GM23338 (cell line): ENCODE data around the gene KIF25. TPM values are rescaled to one million over a fixed set of nuclear protein-coding genes. Genes with fewer than 3 reads are reported as not detected.

Source experiments
- ATAC-seq: fragments of 200-7000 bp; cut with Tn5 transposase; 3 replicates; pipeline ENCODE4 v1.9.1; 2020
- DNase-seq: peaks from one replicate; pipeline ENCODE4 v3.0.0-alpha.2; 2015; ENCODE audit warnings: low spot score
- H2AFZ ChIP-seq: fragments of 200-600 bp; sonication (generic); 2 replicates; pipeline ENCODE4 v1.8.0; 2016; ENCODE audit warnings: antibody characterized with exemption, mild to moderate bottlenecking, moderate library complexity
- H3F3A ChIP-seq: fragments of 200-600 bp; sonication (generic); replicated peaks from 2 replicates; pipeline ENCODE4 v1.8.0; 2017; ENCODE audit warnings: antibody characterized with exemption, mixed run types, low read depth
- H3K27ac ChIP-seq: fragments of 200-600 bp; sonication (generic); 2 replicates; pipeline ENCODE4 v1.6.1; 2016; ENCODE audit warnings: low read depth
- H3K27me3 ChIP-seq: fragments of 200-600 bp; sonication (generic); 2 replicates; pipeline ENCODE4 v1.8.0; 2016; ENCODE audit warnings: mild to moderate bottlenecking, mixed run types, moderate library complexity; ENCODE audit not compliant: insufficient read depth
- H3K36me3 ChIP-seq: fragments of 200-600 bp; sonication (generic); 2 replicates; pipeline ENCODE4 v1.8.0; 2016; ENCODE audit warnings: mild to moderate bottlenecking; ENCODE audit not compliant: insufficient read depth
- H3K4me1 ChIP-seq: fragments of 200-600 bp; sonication (generic); 2 replicates; pipeline ENCODE4 v1.8.0; 2016; ENCODE audit warnings: mild to moderate bottlenecking, moderate library complexity; ENCODE audit not compliant: insufficient read depth
- H3K4me2 ChIP-seq: fragments of 200-600 bp; sonication (generic); 2 replicates; pipeline ENCODE4 v1.7.1; 2017; ENCODE audit warnings: mixed run types
- H3K4me3 ChIP-seq: fragments of 200-600 bp; sonication (generic); 2 replicates; pipeline ENCODE4 v1.6.1; 2016; ENCODE audit warnings: mixed run types
- H3K79me2 ChIP-seq: fragments of 200-600 bp; sonication (generic); replicated peaks from 2 replicates; pipeline ENCODE4 v1.8.0; 2017; ENCODE audit warnings: mild to moderate bottlenecking; ENCODE audit not compliant: insufficient read depth
- H3K9me2 ChIP-seq: fragments of 200-600 bp; sonication (generic); 2 replicates; pipeline ENCODE4 v1.8.0; 2017; ENCODE audit not compliant: insufficient read depth
- H4K20me1 ChIP-seq: fragments of 200-600 bp; sonication (generic); replicated peaks from 2 replicates; pipeline ENCODE4 v1.8.0; 2017; ENCODE audit warnings: mild to moderate bottlenecking; ENCODE audit not compliant: insufficient read depth
- H3K27ac Mint-ChIP-seq: 2 replicates; pipeline ENCODE4 v1.8.0; 2020; ENCODE audit warnings: inconsistent platforms, mild to moderate bottlenecking, moderate library complexity, mixed read lengths
- H3K27me3 Mint-ChIP-seq: 3 replicates; pipeline ENCODE4 v1.8.0; 2022; ENCODE audit warnings: low read depth, mild to moderate bottlenecking, moderate library complexity, mixed read lengths, inconsistent platforms; ENCODE audit not compliant: insufficient read depth, poor library complexity
- H3K36me3 Mint-ChIP-seq: 3 replicates; pipeline ENCODE4 v1.8.0; 2021; ENCODE audit warnings: low read depth, mild to moderate bottlenecking, inconsistent platforms, moderate library complexity, mixed read lengths
- H3K4me1 Mint-ChIP-seq: 3 replicates; pipeline ENCODE4 v1.8.0; 2020; ENCODE audit warnings: mild to moderate bottlenecking, inconsistent platforms, mixed read lengths
- H3K4me3 Mint-ChIP-seq: 3 replicates; pipeline ENCODE4 v1.8.0; 2021; ENCODE audit warnings: moderate library complexity, mild to moderate bottlenecking, inconsistent platforms, mixed read lengths
- H3K9me3 Mint-ChIP-seq: 3 replicates; pipeline ENCODE4 v1.8.0; 2020; ENCODE audit warnings: moderate library complexity, mild to moderate bottlenecking, inconsistent platforms, mixed read lengths
- CREB1 ChIP-seq: fragments of 250-450 bp; sonication (Bioruptor Pico); IDR thresholded peaks from 2 replicates; pipeline ENCODE4 v1.5.0; 2020; ENCODE audit warnings: low read depth, mild to moderate bottlenecking, moderate library complexity
- CTCF ChIP-seq, 2 experiments: fragments of 200-600 bp in 1 of 2; sonication (generic) in 1 of 2; conservative IDR thresholded peaks; 2 replicates each; pipeline versions ENCODE4 v1.5.1 to v1.6.1; 2016 to 2017; ENCODE audit warnings: antibody characterized with exemption in 2 of 2, low read depth in 2 of 2, mild to moderate bottlenecking in 2 of 2, moderate library complexity in 1 of 2
- EZH2 ChIP-seq: fragments of 200-600 bp; sonication (generic); IDR thresholded peaks from one replicate; pipeline ENCODE4 v1.8.0; 2017; ENCODE audit warnings: antibody characterized with exemption, mild to moderate bottlenecking, low read depth; ENCODE audit not compliant: unreplicated experiment
- EZH2phosphoT487 ChIP-seq: fragments of 200-600 bp; sonication (generic); IDR thresholded peaks from one replicate; pipeline ENCODE4 v1.8.1; 2018; ENCODE audit warnings: antibody characterized with exemption; ENCODE audit not compliant: unreplicated experiment
- JUNB ChIP-seq: IDR thresholded peaks from one replicate; pipeline ENCODE4 v1.6.1; 2016; ENCODE audit warnings: antibody characterized with exemption; ENCODE audit not compliant: unreplicated experiment
- POLR2AphosphoS5 ChIP-seq: IDR thresholded peaks from 2 replicates; pipeline ENCODE4 v1.6.1; 2016; ENCODE audit warnings: antibody characterized with exemption, low read depth
- STAT1 ChIP-seq: IDR thresholded peaks from one replicate; pipeline ENCODE4 v1.6.1; 2016; ENCODE audit warnings: antibody characterized with exemption; ENCODE audit not compliant: unreplicated experiment
- ZNF114 ChIP-seq: fragments of 250-450 bp; sonication (Bioruptor Pico); IDR thresholded peaks from 2 replicates; pipeline ENCODE4 v1.5.0; 2020; ENCODE audit warnings: mild to moderate bottlenecking, moderate library complexity
- ZNF331 ChIP-seq: fragments of 250-450 bp; sonication (Bioruptor Pico); IDR thresholded peaks from 2 replicates; pipeline ENCODE4 v1.5.0; 2020; ENCODE audit warnings: low read depth, mild to moderate bottlenecking, moderate library complexity
- polyA plus RNA-seq: library from polyadenylated mRNA; unstranded; fragments of >200 nt; fragmentation: Nextera tagmentation; extraction: Ambion mirVana; gene quantifications from 2 replicates; pipeline ENCODE4 v1.2.1, GENCODE V29; 2016
- total RNA-seq: library from RNA; depleted of rRNA; stranded (reverse); fragments of >200 nt; shearing (Covaris generic); gene quantifications from 2 replicates; pipeline ENCODE4 v1.2.3, GENCODE V29; 2014
- TF ChIP-seq, protein P1 (sequence below): IDR thresholded peaks from 2 replicates; pipeline ENCODE4 v1.6.1; 2016; ENCODE audit warnings: antibody characterized with exemption
- TF ChIP-seq, protein P2 (sequence below): IDR thresholded peaks from one replicate; pipeline ENCODE4 v1.6.1; 2018; ENCODE audit warnings: antibody characterized with exemption; ENCODE audit not compliant: unreplicated experiment

KIF25 gene
- total and polyA plus RNA-seq, 2 experiments from 2014 or later = 0.69 to 0.76 TPM

DNA sequence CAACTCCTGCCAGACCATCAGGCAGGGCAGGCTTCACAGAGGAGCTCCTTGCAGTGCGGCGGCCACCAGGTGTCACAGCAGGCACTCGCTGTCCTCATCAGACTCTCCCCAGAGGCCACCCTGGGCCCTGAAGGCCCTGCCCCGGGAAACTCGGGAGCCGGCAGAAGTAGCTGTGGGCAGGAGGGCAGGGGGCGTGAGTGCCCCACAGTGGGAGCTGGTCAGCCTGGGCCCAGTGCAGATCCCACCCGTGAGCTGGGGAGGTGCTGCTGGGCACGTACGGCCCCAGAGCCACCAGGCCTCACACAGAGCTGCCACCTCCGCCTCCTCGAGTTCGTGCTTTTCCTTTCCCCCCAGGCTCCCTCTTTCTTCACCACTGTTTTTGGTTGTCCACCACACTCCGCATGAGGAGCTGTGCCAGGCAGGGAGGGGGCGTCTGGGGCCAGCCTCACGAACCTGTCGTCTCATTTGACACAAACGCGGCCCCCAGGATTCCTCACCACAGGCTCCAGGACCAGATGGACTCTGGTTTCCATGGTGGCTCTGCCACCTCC is 47.7 kb downstream of the KIF25 start:
- Histone ChIP-seq H3K79me2 (no peaks in the 10 kb centered on the region), H3K9me2 (no peaks in the 10 kb centered on the region; the same call in 1 of the 2 replicates), H3K36me3 (no peaks in the 10 kb centered on the region), H3K27ac (no peak overlapping the region), H4K20me1 (no peaks in the 10 kb centered on the region), H3K27me3 (no peaks in the 10 kb centered on the region), H3K4me3 (no peak overlapping the region), H3F3A (no peaks in the 10 kb centered on the region), H3K4me1 (no peaks in the 10 kb centered on the region), H2AFZ (no peak overlapping the region), H3K4me2 (no peak overlapping the region)
- Mint-ChIP-seq H3K4me3 (no peak overlapping the region), H3K27me3 (peaks cover 2% of the 10 kb centered on the region), H3K36me3 (peaks cover 11% of the 10 kb centered on the region; the same call in 2 of the 3 replicates), H3K27ac (no peak overlapping the region), H3K4me1 (no peaks in the 10 kb centered on the region), H3K9me3 (peaks cover 21% of the 10 kb centered on the region)
- DNase-seq = no peak
- no peak for TF ChIP-seq JUNB
- peak in 1 of 2 experiments; percentile 27; a peak in 1 of 4 replicates for TF ChIP-seq CTCF (conservative IDR thresholded peaks at IDR 0.05; ENCODE audit: low read depth in 2 of 2)
- no peak for TF ChIP-seq STAT1
- ATAC-seq = peak; percentile 51

- no peaks in the 10 kb centered on the region; the same call in 1 of the 2 replicates for H3K9me2 ChIP-seq
- Mint-ChIP-seq H3K27me3 (peaks cover 2% of the 10 kb centered on the region), H3K27ac (no peak overlapping the region), H3K4me1 (no peaks in the 10 kb centered on the region), H3K9me3 (peaks cover 13% of the 10 kb centered on the region), H3K36me3 (peaks cover 4% of the 10 kb centered on the region; the same call in 2 of the 3 replicates), H3K4me3 (no peak overlapping the region)
- H3K36me3 ChIP-seq = no peaks in the 10 kb centered on the region
- H3K79me2 ChIP-seq = no peaks in the 10 kb centered on the region
- H3K4me3 ChIP-seq = no peak overlapping the region
- no peak overlapping the region for H2AFZ ChIP-seq
- H4K20me1 ChIP-seq = no peaks in the 10 kb centered on the region
- H3K4me2 ChIP-seq = no peak overlapping the region
- ATAC-seq (no peak), DNase-seq (no peak)
- no peak overlapping the region for H3K27ac ChIP-seq
- H3K27me3 ChIP-seq = no peaks in the 10 kb centered on the region
- H3K4me1 ChIP-seq = no peaks in the 10 kb centered on the region
- H3F3A ChIP-seq = no peaks in the 10 kb centered on the region
- no peak for TF ChIP-seq ZNF114 (CRISPR knock-in tag)
- no peak for TF ChIP-seq EZH2
- TF ChIP-seq POLR2AphosphoS5 = no peak
- TF ChIP-seq ZNF331 (CRISPR knock-in tag) = no peak
- no peak for TF ChIP-seq STAT1
- TF ChIP-seq CREB1 = no peak
- TF ChIP-seq JUNB = no peak
- TF ChIP-seq, protein P1, sequence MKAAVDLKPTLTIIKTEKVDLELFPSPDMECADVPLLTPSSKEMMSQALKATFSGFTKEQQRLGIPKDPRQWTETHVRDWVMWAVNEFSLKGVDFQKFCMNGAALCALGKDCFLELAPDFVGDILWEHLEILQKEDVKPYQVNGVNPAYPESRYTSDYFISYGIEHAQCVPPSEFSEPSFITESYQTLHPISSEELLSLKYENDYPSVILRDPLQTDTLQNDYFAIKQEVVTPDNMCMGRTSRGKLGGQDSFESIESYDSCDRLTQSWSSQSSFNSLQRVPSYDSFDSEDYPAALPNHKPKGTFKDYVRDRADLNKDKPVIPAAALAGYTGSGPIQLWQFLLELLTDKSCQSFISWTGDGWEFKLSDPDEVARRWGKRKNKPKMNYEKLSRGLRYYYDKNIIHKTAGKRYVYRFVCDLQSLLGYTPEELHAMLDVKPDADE = no peak
- TF ChIP-seq, protein P2, sequence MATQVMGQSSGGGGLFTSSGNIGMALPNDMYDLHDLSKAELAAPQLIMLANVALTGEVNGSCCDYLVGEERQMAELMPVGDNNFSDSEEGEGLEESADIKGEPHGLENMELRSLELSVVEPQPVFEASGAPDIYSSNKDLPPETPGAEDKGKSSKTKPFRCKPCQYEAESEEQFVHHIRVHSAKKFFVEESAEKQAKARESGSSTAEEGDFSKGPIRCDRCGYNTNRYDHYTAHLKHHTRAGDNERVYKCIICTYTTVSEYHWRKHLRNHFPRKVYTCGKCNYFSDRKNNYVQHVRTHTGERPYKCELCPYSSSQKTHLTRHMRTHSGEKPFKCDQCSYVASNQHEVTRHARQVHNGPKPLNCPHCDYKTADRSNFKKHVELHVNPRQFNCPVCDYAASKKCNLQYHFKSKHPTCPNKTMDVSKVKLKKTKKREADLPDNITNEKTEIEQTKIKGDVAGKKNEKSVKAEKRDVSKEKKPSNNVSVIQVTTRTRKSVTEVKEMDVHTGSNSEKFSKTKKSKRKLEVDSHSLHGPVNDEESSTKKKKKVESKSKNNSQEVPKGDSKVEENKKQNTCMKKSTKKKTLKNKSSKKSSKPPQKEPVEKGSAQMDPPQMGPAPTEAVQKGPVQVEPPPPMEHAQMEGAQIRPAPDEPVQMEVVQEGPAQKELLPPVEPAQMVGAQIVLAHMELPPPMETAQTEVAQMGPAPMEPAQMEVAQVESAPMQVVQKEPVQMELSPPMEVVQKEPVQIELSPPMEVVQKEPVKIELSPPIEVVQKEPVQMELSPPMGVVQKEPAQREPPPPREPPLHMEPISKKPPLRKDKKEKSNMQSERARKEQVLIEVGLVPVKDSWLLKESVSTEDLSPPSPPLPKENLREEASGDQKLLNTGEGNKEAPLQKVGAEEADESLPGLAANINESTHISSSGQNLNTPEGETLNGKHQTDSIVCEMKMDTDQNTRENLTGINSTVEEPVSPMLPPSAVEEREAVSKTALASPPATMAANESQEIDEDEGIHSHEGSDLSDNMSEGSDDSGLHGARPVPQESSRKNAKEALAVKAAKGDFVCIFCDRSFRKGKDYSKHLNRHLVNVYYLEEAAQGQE = no peak
- no peak for TF ChIP-seq CTCF (conservative IDR thresholded peaks at IDR 0.05; ENCODE audit: low read depth in 2 of 2)
- TF ChIP-seq EZH2phosphoT487 = no peak
Observed at GRCh38 chr6:168045706-168046620, 48.5 kb downstream of the KIF25 start.
